Measurements from ENCODE around the gene EML4.

- TF ChIP-seq, protein P1, sequence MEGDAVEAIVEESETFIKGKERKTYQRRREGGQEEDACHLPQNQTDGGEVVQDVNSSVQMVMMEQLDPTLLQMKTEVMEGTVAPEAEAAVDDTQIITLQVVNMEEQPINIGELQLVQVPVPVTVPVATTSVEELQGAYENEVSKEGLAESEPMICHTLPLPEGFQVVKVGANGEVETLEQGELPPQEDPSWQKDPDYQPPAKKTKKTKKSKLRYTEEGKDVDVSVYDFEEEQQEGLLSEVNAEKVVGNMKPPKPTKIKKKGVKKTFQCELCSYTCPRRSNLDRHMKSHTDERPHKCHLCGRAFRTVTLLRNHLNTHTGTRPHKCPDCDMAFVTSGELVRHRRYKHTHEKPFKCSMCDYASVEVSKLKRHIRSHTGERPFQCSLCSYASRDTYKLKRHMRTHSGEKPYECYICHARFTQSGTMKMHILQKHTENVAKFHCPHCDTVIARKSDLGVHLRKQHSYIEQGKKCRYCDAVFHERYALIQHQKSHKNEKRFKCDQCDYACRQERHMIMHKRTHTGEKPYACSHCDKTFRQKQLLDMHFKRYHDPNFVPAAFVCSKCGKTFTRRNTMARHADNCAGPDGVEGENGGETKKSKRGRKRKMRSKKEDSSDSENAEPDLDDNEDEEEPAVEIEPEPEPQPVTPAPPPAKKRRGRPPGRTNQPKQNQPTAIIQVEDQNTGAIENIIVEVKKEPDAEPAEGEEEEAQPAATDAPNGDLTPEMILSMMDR (optimal IDR thresholded peaks at IDR 0.05 in 1 of 3, IDR thresholded peaks at IDR 0.05 in 1 of 3, conservative IDR thresholded peaks at IDR 0.05 in 1 of 3; ENCODE audit: extremely low read depth in 1 of 3, insufficient read depth in 2 of 3, low read length in 3 of 3), result no peak
- TF ChIP-seq EZH2 (IDR thresholded peaks at IDR 0.05; ENCODE audit: low read length), result no peak
Measured at GRCh38 chr2:42244520-42244919, 75.4 kb downstream of the EML4 start.

Measured in keratinocyte (primary cell).